Activated CD4-positive, alpha-beta T cell treated with anti-CD3 and anti-CD28 coated beads for 48 hours (primary cell): ENCODE measurements around the gene MORF4L1.
"Not testable (repeated sequence)": the region's sequence is repeated elsewhere in the genome, so short reads cannot be mapped to it uniquely, and the experiment has no call there.

Source experiments
- DNase-seq: peaks from one replicate; pipeline ENCODE4 v3.0.0-alpha.2; 2020

MORF4L1 gene

GRCh38 chr15:78927077-78927790 is 54.5 kb downstream of the MORF4L1 start:
- no peak for DNase-seq

DNA sequence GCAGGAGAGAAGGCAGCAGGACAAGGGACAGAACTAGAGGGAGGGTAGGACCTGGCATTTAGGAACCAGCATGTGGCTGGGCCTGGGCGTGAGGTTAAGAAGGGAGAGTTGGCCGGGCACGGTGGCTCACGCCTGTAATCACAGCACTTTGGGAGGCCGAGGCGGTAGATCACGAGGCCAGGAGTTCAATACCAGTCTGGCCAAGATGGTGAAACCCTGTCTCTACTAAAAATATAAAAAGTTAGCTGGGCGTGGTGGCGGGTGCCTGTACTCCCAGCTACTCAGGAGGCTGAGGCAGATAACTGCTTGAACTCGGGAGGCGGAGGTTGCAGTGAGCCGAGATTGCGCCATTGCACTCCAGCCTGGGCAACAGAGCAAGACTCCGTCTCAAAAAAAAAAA is 55.5 kb downstream of the MORF4L1 start:
- not testable (repeated sequence) for DNase-seq

DNA sequence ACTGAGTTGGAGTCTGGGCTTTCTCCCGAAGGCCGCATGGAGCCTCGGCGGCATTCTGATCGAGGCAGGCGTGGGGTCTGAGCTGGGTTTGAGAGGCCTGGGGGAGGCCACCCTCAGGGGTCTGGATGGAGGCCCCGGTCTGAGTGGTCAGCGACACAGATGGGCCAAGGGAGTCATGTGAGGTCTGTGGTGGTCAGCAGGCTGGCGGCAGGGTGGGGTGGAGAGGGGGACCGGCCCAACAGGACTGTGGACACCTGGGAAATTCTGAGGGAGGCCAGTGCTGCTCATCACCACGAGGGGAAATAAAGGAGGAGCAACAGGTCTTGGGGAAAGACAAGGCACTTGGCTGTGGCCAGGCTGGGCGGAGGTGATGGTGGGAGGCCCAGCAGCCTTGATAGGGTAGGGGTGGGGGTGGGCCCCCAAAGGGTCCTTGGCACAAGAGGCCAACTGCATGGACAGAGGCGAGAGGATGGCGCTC is 56.0 kb downstream of the MORF4L1 start:
- DNase-seq: no peak

- no peak for DNase-seq
Measured at GRCh38 chr15:78929536-78930264, 57.0 kb downstream of the MORF4L1 start.

GRCh38 chr15:78930577-78931388 is 58.1 kb downstream of the MORF4L1 start:
- DNase-seq: no peak

DNA sequence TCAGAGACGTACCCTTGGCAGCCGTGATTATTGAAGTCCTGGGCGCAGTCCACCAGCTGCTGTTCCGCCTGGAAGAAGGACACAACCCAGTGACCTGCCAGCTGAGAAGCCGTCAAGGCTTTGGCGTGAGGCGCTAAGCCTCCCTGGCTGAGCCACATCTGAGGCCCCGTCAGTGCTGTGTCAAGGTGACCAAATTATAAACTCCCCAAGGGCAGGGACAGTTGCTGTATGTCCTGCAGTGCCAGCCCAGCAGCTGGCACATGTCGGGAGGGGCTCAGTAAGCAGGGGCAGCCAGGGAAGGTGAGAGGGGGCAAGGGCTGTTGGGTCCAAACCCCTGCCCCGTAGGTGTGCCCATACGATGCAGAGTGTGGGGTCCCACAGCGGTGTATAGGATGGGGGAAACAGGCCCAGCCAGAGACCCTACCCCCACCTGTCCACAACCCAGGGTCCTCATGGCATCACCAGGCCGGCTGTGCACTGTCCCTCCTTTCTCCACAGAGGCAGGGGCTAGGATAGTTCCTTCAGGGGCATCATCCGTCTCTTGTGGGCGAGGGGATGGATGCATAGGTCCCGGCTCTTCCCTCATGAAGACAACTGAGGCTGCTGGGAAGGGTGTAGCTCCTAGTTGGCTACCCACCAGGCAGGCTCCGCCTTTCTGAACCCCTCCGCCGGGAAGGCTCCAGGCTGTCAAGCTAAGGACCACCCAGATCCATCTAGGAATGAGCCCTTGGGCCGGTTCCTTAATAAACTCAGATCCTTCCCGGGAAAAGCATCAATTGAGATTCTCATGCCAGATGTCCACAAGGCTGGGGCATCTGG is 59.0 kb downstream of the MORF4L1 start:
- DNase-seq: no peak

- DNase-seq: no peak
Measured at GRCh38 chr15:78932258-78932808, 59.6 kb downstream of the MORF4L1 start.

GRCh38 chr15:78933187-78933822 is 60.6 kb downstream of the MORF4L1 start:
- no peak for DNase-seq

- no peak for DNase-seq
Measured at GRCh38 chr15:78933823-78934654, 61.3 kb downstream of the MORF4L1 start.

GRCh38 chr15:78934655-78935023 is 61.9 kb downstream of the MORF4L1 start:
- DNase-seq: no peak

DNA sequence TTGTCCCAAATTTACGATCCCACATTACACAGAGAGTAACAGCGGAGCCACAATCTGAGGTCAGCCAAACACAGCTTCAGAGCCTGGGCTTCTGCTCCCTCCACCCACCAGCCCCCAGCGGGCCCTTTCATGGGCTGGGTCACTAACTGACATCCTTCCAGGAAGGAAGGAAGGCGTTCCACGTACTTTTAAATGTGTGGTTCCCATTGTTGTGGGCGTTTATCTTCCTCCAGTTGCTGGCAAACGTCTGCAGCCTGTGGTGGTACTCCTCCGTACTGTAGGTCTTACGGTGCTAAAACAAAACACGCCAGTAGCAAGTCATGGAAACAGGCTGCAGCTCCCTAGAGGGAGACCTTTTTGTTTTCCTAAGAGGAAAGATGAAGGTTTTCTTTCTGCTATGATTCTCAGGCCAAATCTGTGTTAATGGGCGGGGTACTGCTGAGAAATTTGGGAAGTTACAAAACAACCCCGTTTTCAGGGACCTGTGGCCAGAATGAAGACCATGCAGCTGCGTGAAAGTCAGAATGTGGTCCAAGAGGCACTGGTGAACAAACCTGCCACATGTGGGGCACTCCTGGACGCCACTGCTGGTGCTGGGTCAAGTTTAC is 64.5 kb downstream of the MORF4L1 start:
- DNase-seq: no peak

DNA sequence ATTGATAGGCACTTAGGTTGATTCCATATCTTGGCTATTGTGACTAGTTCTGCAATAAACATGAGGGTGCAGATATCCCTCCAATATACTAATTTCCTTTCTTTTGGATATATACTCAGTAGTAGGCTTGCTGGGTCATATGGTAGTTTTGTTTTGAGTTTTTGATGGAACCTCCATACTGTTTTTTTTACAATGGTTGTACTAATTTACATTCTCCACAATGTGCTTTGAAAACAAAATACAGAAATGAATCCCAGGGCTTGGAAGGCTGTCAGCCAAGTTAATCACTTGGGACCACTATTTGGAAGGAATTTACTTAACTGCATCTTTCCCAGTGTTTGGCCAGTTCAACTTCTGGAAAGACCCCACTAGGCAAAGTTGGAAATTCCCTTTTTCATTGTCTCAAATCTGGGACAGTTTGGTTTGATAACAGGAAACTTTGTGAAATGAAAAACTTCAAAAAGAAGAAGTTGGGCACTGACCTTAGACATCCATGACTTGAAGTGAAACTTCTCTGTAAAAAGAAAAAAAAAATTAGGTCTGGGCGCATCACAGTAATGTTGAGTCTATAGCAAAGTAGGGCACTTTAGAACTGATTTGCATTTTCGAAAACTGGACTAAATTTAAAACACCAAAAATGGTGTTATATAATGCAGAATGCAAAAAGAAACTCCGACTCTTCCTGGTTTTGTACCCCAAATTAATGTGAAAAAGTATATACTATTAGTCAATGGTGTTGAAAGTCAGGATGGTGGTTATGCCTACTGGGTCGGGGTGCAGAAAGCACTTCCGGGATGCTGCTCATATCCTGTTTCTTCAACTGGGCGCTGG is 66.2 kb downstream of the MORF4L1 start:
- no peak for DNase-seq

DNA sequence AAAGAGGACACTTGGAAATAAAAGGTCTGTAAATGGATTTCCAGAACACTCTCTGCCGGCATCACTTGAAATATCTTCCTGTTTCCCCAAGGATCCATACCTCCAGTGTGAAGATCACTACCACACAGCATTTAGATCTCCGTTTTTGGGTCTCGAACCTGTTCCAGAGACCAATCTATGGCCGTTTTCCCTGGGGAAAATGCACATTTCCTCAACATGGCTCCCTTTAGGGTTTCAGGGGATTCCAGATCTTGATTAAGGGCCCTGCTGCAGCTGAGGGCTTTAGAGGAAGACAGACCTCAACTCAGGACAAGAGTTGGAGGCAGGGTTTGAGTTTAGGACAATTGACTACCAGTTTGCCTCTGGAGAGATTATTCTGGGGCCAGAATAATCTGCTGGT is 70.1 kb downstream of the MORF4L1 start:
- DNase-seq: no peak

- DNase-seq: no peak
Measured at GRCh38 chr15:78943692-78944091, 71.0 kb downstream of the MORF4L1 start.

DNA sequence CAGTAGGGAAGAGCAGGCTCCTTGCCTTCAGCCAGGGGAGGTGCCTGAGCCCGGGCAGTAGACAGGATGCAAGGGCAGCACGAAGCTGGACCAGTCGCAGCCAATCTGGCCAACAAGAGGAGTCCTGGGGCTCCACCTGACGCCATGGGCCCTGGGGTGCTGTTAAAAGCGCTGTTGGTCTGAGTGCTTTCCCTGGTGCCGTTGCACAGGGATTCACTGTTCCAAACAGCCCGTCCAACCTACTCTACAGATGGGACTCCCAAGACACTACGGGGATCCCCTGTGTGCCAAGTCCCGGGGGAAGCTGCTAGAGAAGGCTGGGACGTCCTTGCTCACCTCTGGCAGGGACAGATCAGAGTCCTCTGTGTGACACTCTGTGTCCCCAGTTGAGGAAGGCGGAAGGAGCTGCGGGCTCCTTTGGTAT is 71.5 kb downstream of the MORF4L1 start:
- DNase-seq: no peak

DNA sequence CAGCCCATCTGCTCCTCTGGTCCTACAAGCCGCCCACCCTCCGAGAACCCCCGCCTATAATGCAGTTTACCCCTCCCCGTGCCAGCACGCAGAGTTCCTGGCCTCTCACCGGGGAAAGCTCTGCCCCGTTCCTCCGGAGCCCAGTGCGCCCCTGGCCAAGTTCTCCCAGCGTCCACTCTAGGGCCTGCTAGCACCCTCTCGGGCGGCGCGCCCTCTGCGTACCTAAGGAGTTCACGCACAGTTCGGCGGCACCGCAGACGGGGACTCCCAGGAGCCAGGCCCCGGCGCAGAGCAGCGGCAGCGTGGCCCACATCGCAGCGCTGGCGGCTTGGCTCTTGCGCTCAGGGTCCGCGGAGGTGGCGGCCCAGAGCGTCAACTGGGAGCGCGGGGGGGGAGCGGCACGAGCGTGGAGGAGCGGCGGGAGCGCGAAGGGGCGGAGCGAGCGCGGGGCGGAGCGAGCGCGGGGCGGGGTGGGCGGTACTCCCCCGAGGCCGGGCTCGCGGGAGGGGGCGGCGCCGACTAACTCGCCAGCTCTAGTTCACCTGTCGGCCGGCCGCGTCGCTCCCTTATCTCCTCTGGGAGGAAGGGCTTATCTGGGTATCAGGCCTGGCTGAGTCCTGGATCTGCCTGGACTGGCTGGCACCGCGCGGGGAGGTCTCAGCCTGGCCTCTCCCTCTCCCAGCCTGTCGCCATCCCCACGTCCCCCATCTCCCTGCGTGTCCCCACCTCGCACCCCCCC is 72.1 kb downstream of the MORF4L1 start, which contains the start of gene CTSH:
Gene CTSH (minus strand): TSS at position 378 of the 739 bp plus-strand sequence. CDS start 65 bp downstream, at position 313.
- peak; percentile 76 for DNase-seq

DNA sequence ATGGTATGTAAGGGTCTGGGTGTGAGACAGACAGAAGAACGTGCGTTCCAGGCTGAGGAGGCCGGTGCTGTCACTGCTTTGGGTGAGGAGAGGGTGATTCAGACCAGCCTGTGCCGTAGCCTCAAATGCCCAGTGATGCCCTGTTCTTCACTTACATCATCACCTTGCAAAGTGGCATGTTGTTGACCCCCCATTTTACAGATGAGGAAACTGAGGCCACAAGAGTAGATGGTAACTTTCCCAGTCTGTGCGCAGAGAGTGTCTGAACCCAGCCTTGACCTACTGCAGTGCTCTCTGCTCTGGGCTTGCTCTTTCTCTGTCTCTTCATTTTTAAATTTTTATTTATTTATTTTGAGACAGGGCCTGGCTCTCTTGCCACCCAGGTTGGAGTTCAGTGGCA is 73.8 kb downstream of the MORF4L1 start:
- DNase-seq: no peak

- DNase-seq: no peak
Measured at GRCh38 chr15:78947506-78947905, 74.8 kb downstream of the MORF4L1 start.
